GM11168 (cell line): Measurements from ENCODE around the gene OR5AR1.
"Not testable (repeated sequence)": the region's sequence is repeated elsewhere in the genome, so short reads cannot be mapped to it uniquely, and the experiment has no call there.

Experiments used
- in situ Hi-C: fragments of 300-500 bp; cut with MboI; formaldehyde crosslinking; loops from one replicate; pipeline ENCODE4 v1.12.0; 2022; ENCODE audit warnings: low sequenced_read_pairs; ENCODE audit not compliant: unreplicated experiment

Gene OR5AR1

GRCh38 chr11:56663386-56663785 is at the start of gene OR5AR1:
TSS of gene OR5AR1 (plus strand) at chr11:56663686. CDS start at chr11:56663686, 0 bp downstream.
- in situ Hi-C loops: no loop called here

- in situ Hi-C loops: no loop called here
These were observed 38.8 kb upstream of the OR5AR1 start for GRCh38 chr11:56624661-56625110.

- in situ Hi-C loops: no loop called here
These were observed 37.5 kb upstream of the OR5AR1 start for GRCh38 chr11:56625946-56626345.

- in situ Hi-C loops: no loop called here
These were observed 31.2 kb upstream of the OR5AR1 start for GRCh38 chr11:56632329-56632728.

- in situ Hi-C loops: no loop called here
These were observed 26.6 kb upstream of the OR5AR1 start for GRCh38 chr11:56636861-56637260.

GRCh38 chr11:56637500-56637899 is 26.0 kb upstream of the OR5AR1 start:
- in situ Hi-C loops: no loop called here

- in situ Hi-C loops: no loop called here
These were observed 21.1 kb upstream of the OR5AR1 start, which contains the start of gene OR5AP2 for GRCh38 chr11:56642339-56642738. TSS of gene OR5AP2 (minus strand) at chr11:56642439. CDS start at chr11:56642439, 0 bp downstream.

- in situ Hi-C loops: no loop called here
These were observed 3.7 kb upstream of the OR5AR1 start for GRCh38 chr11:56659755-56660154.

GRCh38 chr11:56670984-56671383 is 7.5 kb downstream of the OR5AR1 start:
- in situ Hi-C loops: no loop called here

GRCh38 chr11:56688554-56689100 is 25.1 kb downstream of the OR5AR1 start:
- in situ Hi-C loops: no loop called here

GRCh38 chr11:56691179-56691578 is 27.7 kb downstream of the OR5AR1 start:
- in situ Hi-C loops: not testable (repeated sequence)

- in situ Hi-C loops: no loop called here
These were observed 29.9 kb downstream of the OR5AR1 start for GRCh38 chr11:56693428-56693827.

GRCh38 chr11:56698795-56699194 is 35.3 kb downstream of the OR5AR1 start, which contains the start of gene OR9G1:
TSS of gene OR9G1 (plus strand) at chr11:56699095. CDS start at chr11:56700388, 1,293 bp downstream.
- in situ Hi-C loops: no loop called here

GRCh38 chr11:56700242-56700913 is 36.9 kb downstream of the OR5AR1 start:
- in situ Hi-C loops: no loop called here

GRCh38 chr11:56700914-56701485 is 37.5 kb downstream of the OR5AR1 start:
- in situ Hi-C loops: no loop called here

- in situ Hi-C loops: no loop called here
These were observed 42.4 kb downstream of the OR5AR1 start for GRCh38 chr11:56705784-56706396.

- in situ Hi-C loops: no loop called here
These were observed 43.0 kb downstream of the OR5AR1 start for GRCh38 chr11:56706486-56706885.

GRCh38 chr11:56714206-56714605 is 50.7 kb downstream of the OR5AR1 start:
- in situ Hi-C loops: no loop called here
